Prostate gland (tissue), 2 donors: ENCODE data around the gene VPS13D. TPM values are rescaled to one million over a fixed set of nuclear protein-coding genes. Genes with fewer than 3 reads are reported as not detected.

Experiments
- DNase-seq: peaks from one replicate; pipeline ENCODE4 v3.0.0-alpha.2; 2019; ENCODE audit warnings: low spot score
- H3K27ac ChIP-seq, 2 donors: fragments of 200-600 bp; sonication (generic); 2 replicates each; pipeline ENCODE4 v1.5.1; 2017 to 2019
- H3K27me3 ChIP-seq: fragments of 200-600 bp; sonication (generic); replicated peaks from 2 replicates; pipeline ENCODE4 v1.5.1; 2019; ENCODE audit not compliant: insufficient read depth
- H3K36me3 ChIP-seq, 2 donors: fragments of 200-600 bp; sonication (generic); 1 replicate in 1 of 2; 2 replicates in 1 of 2; pipeline versions ENCODE4 v1.5.1 to v1.8.1; 2017 to 2019
- H3K4me1 ChIP-seq: fragments of 200-600 bp; sonication (generic); replicated peaks from 2 replicates; pipeline ENCODE4 v1.5.1; 2019
- H3K4me3 ChIP-seq, 2 donors: fragments of 200-600 bp; sonication (generic); 2 replicates each; pipeline ENCODE4 v1.5.1; 2017 to 2019
- H3K9me3 ChIP-seq: fragments of 200-600 bp; sonication (generic); 2 replicates; pipeline ENCODE4 v1.5.1; 2017
- POLR2A ChIP-seq: fragments of 450-650 bp; IDR thresholded peaks from one replicate; pipeline ENCODE4 v1.6.1; 2016; ENCODE audit warnings: antibody characterized with exemption, mild to moderate bottlenecking
- POLR2AphosphoS5 ChIP-seq: sonication (generic); formaldehyde crosslinking; IDR thresholded peaks from one replicate; pipeline ENCODE4 v1.6.1; 2017; ENCODE audit warnings: antibody characterized with exemption
- WGBS: methylation state at CpG from one replicate; pipeline ENCODE4 v1.1.5; 2018; 5-methylcytosine and 5-hydroxymethylcytosine counted together
- intact Hi-C: fragments of 100-400 bp; cut with DNase I; formaldehyde crosslinking; loops from one replicate; pipeline ENCODE4 v1.14.2; 2022
- total RNA-seq, 2 donors: library from RNA; depleted of rRNA; stranded (reverse); fragments of >200 nt; gene quantifications; one replicate each; pipeline ENCODE4 v1.1.0, GENCODE V29; 2016
- TF ChIP-seq, protein P1 (sequence below), 4 experiments: fragments of 200-600 bp in 2 of 4; fragments of 450-650 bp in 2 of 4; sonication (generic) in 2 of 4; IDR thresholded peaks; 1 replicate in 3 of 4; 2 replicates in 1 of 4; pipeline ENCODE4 v1.5.1; 2016 to 2019; ENCODE audit warnings: antibody characterized with exemption in 4 of 4, mild to moderate bottlenecking in 2 of 4, moderate library complexity in 2 of 4

Gene VPS13D, protein sequence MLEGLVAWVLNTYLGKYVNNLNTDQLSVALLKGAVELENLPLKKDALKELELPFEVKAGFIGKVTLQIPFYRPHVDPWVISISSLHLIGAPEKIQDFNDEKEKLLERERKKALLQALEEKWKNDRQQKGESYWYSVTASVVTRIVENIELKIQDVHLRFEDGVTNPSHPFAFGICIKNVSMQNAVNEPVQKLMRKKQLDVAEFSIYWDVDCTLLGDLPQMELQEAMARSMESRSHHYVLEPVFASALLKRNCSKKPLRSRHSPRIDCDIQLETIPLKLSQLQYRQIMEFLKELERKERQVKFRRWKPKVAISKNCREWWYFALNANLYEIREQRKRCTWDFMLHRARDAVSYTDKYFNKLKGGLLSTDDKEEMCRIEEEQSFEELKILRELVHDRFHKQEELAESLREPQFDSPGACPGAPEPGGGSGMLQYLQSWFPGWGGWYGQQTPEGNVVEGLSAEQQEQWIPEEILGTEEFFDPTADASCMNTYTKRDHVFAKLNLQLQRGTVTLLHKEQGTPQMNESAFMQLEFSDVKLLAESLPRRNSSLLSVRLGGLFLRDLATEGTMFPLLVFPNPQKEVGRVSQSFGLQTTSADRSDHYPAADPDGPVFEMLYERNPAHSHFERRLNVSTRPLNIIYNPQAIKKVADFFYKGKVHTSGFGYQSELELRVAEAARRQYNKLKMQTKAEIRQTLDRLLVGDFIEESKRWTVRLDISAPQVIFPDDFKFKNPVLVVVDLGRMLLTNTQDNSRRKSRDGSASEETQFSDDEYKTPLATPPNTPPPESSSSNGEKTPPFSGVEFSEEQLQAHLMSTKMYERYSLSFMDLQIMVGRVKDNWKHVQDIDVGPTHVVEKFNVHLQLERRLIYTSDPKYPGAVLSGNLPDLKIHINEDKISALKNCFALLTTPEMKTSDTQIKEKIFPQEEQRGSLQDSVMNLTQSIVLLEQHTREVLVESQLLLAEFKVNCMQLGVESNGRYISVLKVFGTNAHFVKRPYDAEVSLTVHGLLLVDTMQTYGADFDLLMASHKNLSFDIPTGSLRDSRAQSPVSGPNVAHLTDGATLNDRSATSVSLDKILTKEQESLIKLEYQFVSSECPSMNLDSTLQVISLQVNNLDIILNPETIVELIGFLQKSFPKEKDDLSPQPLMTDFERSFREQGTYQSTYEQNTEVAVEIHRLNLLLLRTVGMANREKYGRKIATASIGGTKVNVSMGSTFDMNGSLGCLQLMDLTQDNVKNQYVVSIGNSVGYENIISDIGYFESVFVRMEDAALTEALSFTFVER (N-terminal part only)
- 10 to 100 TPM; 60.7 to 80.8 TPM for total RNA-seq

DNA sequence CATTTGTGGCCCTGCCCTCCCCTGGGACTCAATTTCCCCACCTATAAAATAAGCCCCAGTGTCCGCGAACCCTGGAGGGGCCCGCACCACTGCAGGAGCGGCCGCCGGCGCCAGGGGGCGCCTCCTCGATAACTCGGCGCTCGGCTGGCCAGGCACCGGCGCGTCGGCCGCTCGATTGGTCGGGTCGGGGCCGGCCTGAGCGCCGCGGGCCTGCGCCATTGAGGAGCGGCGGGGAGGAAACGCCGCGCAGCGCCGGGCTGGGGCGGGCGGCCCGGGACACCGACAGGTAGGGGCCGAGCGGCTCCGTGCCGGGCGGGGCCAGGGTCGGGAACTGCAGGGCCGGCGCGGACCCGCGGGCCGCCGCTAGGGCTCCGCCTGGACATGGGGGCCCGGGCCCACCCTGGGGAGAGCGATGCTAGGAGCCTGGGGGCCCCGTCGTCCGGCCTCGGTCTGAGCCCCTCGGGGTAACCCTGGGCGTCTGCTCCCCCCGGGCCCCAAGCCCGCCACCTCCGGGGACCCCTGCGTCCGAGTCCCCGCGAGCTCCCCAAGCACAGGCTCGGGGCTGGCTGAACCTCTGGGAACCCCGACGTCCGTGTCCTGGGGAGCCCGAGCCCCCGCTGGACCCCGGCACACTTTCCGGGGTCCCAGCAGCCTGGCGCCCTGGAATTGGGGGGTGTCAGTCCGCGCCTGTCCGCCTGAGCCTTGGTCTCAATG is at the start of gene VPS13D:
VPS13D (plus strand) TSS at position 196 of the 714 bp plus-strand sequence. CDS start 4,237 bp downstream, outside the sequence.
- no peaks in the 10 kb centered on the region for H3K36me3 ChIP-seq
- intact Hi-C loops, result loop anchor here (2.0 kb wide), 1 partner anchor 47 kb away; no protein-coding TSS in a partner anchor
- peak; percentile 79 for DNase-seq
- H3K9me3 ChIP-seq, result no peaks in the 10 kb centered on the region
- under 1% methylated on average over 63 of the region's 77 CpGs for WGBS
- no peaks in the 10 kb centered on the region for H3K27me3 ChIP-seq
- H3K27ac ChIP-seq, result peak within 1 kb of the TSS; percentile 83 to 93
- no peak for TF ChIP-seq POLR2AphosphoS5
- TF ChIP-seq, protein P1, sequence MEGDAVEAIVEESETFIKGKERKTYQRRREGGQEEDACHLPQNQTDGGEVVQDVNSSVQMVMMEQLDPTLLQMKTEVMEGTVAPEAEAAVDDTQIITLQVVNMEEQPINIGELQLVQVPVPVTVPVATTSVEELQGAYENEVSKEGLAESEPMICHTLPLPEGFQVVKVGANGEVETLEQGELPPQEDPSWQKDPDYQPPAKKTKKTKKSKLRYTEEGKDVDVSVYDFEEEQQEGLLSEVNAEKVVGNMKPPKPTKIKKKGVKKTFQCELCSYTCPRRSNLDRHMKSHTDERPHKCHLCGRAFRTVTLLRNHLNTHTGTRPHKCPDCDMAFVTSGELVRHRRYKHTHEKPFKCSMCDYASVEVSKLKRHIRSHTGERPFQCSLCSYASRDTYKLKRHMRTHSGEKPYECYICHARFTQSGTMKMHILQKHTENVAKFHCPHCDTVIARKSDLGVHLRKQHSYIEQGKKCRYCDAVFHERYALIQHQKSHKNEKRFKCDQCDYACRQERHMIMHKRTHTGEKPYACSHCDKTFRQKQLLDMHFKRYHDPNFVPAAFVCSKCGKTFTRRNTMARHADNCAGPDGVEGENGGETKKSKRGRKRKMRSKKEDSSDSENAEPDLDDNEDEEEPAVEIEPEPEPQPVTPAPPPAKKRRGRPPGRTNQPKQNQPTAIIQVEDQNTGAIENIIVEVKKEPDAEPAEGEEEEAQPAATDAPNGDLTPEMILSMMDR (IDR thresholded peaks at IDR 0.05), result peak; percentile 81 to 99 (median 94)
- TF ChIP-seq POLR2A, result peak; percentile 69
- peaks cover 5% of the 10 kb centered on the region for H3K4me1 ChIP-seq
- H3K4me3 ChIP-seq, result peak within 1 kb of the TSS; percentile 93 to 99

DNA sequence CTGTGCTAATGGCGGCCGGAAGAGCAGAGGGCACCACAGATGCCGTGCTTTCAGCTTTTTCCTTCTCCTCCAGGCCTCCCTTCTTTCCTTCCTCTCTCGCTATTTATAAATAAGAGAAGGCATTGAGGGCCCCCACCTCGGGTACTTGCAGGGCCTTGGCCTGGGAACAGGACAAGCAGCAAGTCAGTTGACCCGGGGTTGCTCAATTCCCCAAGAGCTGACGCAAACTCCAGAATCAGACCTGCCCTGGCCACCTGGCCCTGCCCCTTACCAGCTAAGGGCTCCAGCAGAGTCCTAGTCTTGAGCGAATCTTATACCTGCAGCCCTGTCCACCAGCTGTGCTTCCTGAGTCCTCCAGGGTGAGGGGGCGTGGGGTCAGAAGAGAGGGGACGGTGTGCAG is 49.5 kb upstream of the VPS13D start:
- TF ChIP-seq POLR2AphosphoS5, result no peak
- no peak for TF ChIP-seq POLR2A
- TF ChIP-seq, protein P1 (IDR thresholded peaks at IDR 0.05), result no peak
- H3K36me3 ChIP-seq, result no peaks in the 10 kb centered on the region
- intact Hi-C loops, result no loop called here
- WGBS, result 74% methylated on average over 10 of the region's 10 CpGs
- H3K9me3 ChIP-seq, result no peaks in the 10 kb centered on the region
- DNase-seq, result no peak
- peaks cover 2% of the 10 kb centered on the region for H3K27me3 ChIP-seq
- no peak overlapping the region for H3K4me3 ChIP-seq
- peak overlapping the region; percentile 27 to 33 for H3K27ac ChIP-seq
- H3K4me1 ChIP-seq, result no peaks in the 10 kb centered on the region

DNA sequence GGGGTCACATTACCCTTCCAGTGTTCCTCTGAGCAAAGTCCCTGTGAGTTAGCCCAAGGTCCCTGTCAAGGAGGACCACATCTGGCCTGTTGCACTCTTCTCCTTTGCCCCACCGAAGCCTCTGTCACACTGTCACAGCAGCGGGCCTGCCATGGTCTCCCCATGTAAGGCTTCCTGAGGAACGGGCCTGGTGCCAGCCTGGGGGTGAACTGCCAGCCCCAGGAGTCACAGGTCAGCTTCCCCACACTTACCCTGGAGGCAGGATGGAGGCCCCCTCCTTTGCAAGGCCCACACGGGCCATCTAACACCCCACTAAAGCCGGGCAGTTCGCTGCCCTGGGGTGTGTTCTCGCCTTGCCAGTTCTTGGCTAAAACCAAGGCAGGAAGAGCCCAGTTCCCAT is 48.9 kb upstream of the VPS13D start:
- H3K9me3 ChIP-seq, result no peaks in the 10 kb centered on the region
- no peak for DNase-seq
- H3K4me1 ChIP-seq, result no peaks in the 10 kb centered on the region
- peak overlapping the region; percentile 27 to 33 for H3K27ac ChIP-seq
- H3K4me3 ChIP-seq, result no peak overlapping the region
- peaks cover 2% of the 10 kb centered on the region for H3K27me3 ChIP-seq
- intact Hi-C loops, result no loop called here
- TF ChIP-seq POLR2AphosphoS5, result no peak
- H3K36me3 ChIP-seq, result no peaks in the 10 kb centered on the region
- 78% methylated on average over 7 of the region's 7 CpGs for WGBS

DNA sequence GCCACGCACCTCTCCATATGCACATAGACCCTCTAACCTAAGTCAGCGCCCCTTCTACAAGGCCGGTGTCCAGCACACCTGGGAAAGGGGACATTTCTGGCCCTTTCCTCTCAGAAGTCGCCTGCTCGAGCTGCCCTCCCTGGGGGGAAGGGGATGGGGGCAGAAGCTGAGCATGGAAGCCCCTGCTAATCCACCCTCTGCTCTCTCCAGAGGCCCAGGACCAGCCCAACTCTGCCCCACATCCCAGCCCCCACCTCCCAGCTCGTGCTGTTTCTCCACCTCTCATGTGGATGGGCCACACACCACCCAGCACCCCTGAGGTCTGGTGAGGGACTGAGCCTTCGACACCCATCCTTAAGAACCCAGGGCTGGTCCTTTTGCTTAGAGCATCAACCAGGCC is 48.3 kb upstream of the VPS13D start:
- Histone ChIP-seq H3K4me3 (no peak overlapping the region), H3K27ac (no peak overlapping the region), H3K9me3 (no peaks in the 10 kb centered on the region), H3K27me3 (peaks cover 2% of the 10 kb centered on the region), H3K36me3 (no peaks in the 10 kb centered on the region), H3K4me1 (no peaks in the 10 kb centered on the region)
- intact Hi-C loops, result no loop called here
- WGBS, result 95% methylated on average over 7 of the region's 7 CpGs
- TF ChIP-seq POLR2A, result no peak
- no peak for TF ChIP-seq POLR2AphosphoS5
- TF ChIP-seq, protein P1 (IDR thresholded peaks at IDR 0.05), result no peak
- no peak for DNase-seq
